Transverse colon (tissue), 4 donors: ENCODE measurements around the gene ADCY2. TPM values are rescaled to one million over a fixed set of nuclear protein-coding genes. Genes with fewer than 3 reads are reported as not detected.

Source experiments
- DNase-seq: peaks from one replicate; pipeline ENCODE4 v3.0.0-alpha.2; 2019
- H3K27ac ChIP-seq, 4 donors: fragments of 200-600 bp; sonication (generic); 2 replicates each; pipeline ENCODE4 v1.5.1; 2016 to 2018; ENCODE audit warnings: inconsistent platforms in 4 of 4
- H3K27me3 ChIP-seq: fragments of 200-600 bp; sonication (generic); 2 replicates; pipeline ENCODE4 v1.5.1; 2017; ENCODE audit warnings: inconsistent platforms
- H3K36me3 ChIP-seq, 4 donors: fragments of 200-600 bp; sonication (generic); 2 replicates each; pipeline ENCODE4 v1.5.1; 2017 to 2019; ENCODE audit warnings: inconsistent platforms in 4 of 4
- H3K4me1 ChIP-seq, 4 donors: fragments of 200-600 bp; sonication (generic); 2 replicates each; pipeline ENCODE4 v1.5.1; 2017 to 2020; ENCODE audit warnings: inconsistent platforms in 4 of 4
- H3K4me3 ChIP-seq, 4 donors: fragments of 200-600 bp; sonication (generic); 1 replicate in 1 of 4; 2 replicates in 3 of 4; pipeline versions ENCODE4 v1.5.1 to v1.6.1; 2017 to 2019; ENCODE audit warnings: inconsistent platforms in 4 of 4
- H3K9me3 ChIP-seq, 2 donors: fragments of 200-600 bp; sonication (generic); 2 replicates each; pipeline ENCODE4 v1.5.1; 2017 to 2019; ENCODE audit warnings: inconsistent platforms in 2 of 2
- EP300 ChIP-seq: sonication (generic); formaldehyde crosslinking; IDR thresholded peaks from one replicate; pipeline ENCODE4 v1.6.1; 2017; ENCODE audit warnings: antibody characterized with exemption, low read depth
- POLR2A ChIP-seq: fragments of 450-650 bp; IDR thresholded peaks from one replicate; pipeline ENCODE4 v1.6.1; 2016; ENCODE audit warnings: antibody characterized with exemption, mild to moderate bottlenecking, moderate library complexity
- POLR2AphosphoS5 ChIP-seq, 3 donors: sonication (generic); formaldehyde crosslinking; IDR thresholded peaks; one replicate each; pipeline ENCODE4 v1.6.1; 2016; ENCODE audit warnings: antibody characterized with exemption in 3 of 3
- WGBS, 2 donors: methylation state at CpG; one replicate each; pipeline ENCODE4 v1.1.5; 2018; ENCODE audit warnings: low coverage in 1 of 2; 5-methylcytosine and 5-hydroxymethylcytosine counted together
- in situ Hi-C, 4 donors: fragments of 200-750 bp; cut with MboI; loops; one replicate each; pipeline versions ENCODE4 v1.15.0 to v1.15.1; 2017; ENCODE audit warnings: low sequenced_read_pairs in 3 of 4, low pct_ligation_motif_present in 1 of 4, low pct_unique_long_range_greater_than_20kb in 1 of 4
- intact Hi-C: fragments of 100-400 bp; cut with DNase I; formaldehyde crosslinking; loops from one replicate; pipeline ENCODE4 v1.15.1; 2023; ENCODE audit warnings: low total_unique reads
- total RNA-seq, 4 donors: library from RNA; depleted of rRNA; stranded (reverse); fragments of >200 nt; gene quantifications; one replicate each; pipeline ENCODE4 v1.1.0, GENCODE V29; 2016
- TF ChIP-seq, protein P1 (sequence below), 5 experiments: fragments of 200-600 bp in 3 of 5; fragments of 450-650 bp in 2 of 5; sonication (generic) in 3 of 5; IDR thresholded peaks; 1 replicate in 2 of 5; 2 replicates in 3 of 5; pipeline ENCODE4 v1.5.1; 2016 to 2017; ENCODE audit warnings: antibody characterized with exemption in 5 of 5, inconsistent platforms in 3 of 5, mild to moderate bottlenecking in 2 of 5, moderate library complexity in 1 of 5

Gene ADCY2
- total RNA-seq, 4 donors from 2014 or later: 1.4 to 4.5 (median 3.1) TPM

DNA sequence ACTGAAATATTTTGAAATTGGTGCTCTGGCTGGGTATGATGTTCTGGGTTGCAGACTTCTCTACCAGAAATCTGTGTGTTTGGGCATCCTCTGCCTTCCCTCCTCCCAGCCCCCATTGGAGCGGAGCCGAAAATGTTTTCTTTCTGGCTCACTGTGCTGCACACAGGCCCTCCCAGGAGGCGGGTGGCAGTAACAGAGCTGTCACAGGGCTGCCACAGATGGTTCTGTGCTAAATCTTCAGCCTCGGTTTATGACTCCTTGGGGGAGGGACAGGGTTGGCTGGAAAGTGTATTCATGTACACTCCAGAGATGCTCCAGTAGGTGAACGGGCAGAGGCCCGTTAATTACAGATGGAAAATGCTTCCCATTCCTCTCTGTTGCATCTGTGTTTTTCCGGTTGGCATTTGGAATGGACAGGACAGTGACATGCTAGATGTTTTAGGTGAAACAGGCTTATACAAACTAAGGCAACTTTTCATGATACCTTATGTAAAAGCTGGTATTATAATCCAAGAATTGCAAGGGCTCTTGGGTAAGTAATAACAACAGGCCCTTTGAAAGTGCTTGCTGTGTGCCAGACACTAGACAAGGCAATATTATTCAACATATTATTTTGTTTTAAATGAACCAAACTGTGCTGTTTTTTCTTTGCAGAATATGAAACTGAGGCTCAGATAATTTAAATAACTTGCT is 180.2 kb downstream of the ADCY2 start:
- TF ChIP-seq EP300: no peak
- TF ChIP-seq POLR2AphosphoS5 (IDR thresholded peaks at IDR 0.05): peak; percentile 6 to 41 (median 41)
- TF ChIP-seq, protein P1, sequence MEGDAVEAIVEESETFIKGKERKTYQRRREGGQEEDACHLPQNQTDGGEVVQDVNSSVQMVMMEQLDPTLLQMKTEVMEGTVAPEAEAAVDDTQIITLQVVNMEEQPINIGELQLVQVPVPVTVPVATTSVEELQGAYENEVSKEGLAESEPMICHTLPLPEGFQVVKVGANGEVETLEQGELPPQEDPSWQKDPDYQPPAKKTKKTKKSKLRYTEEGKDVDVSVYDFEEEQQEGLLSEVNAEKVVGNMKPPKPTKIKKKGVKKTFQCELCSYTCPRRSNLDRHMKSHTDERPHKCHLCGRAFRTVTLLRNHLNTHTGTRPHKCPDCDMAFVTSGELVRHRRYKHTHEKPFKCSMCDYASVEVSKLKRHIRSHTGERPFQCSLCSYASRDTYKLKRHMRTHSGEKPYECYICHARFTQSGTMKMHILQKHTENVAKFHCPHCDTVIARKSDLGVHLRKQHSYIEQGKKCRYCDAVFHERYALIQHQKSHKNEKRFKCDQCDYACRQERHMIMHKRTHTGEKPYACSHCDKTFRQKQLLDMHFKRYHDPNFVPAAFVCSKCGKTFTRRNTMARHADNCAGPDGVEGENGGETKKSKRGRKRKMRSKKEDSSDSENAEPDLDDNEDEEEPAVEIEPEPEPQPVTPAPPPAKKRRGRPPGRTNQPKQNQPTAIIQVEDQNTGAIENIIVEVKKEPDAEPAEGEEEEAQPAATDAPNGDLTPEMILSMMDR (IDR thresholded peaks at IDR 0.05): no peak
- in situ Hi-C loops: no loop called here
- intact Hi-C loops: no loop called here
- peak overlapping the region in 1 of 4 donors; percentile 40 for H3K27ac ChIP-seq
- no peaks in the 10 kb centered on the region for H3K27me3 ChIP-seq
- peak; percentile 13 for DNase-seq
- H3K9me3 ChIP-seq: no peaks in the 10 kb centered on the region
- H3K4me3 ChIP-seq: no peak overlapping the region
- WGBS, 2 donors: 42 to 48% methylated on average over 2 to 7 of the region's 7 CpGs
- no peaks in the 10 kb centered on the region for H3K36me3 ChIP-seq
- no peaks in the 10 kb centered on the region for H3K4me1 ChIP-seq

DNA sequence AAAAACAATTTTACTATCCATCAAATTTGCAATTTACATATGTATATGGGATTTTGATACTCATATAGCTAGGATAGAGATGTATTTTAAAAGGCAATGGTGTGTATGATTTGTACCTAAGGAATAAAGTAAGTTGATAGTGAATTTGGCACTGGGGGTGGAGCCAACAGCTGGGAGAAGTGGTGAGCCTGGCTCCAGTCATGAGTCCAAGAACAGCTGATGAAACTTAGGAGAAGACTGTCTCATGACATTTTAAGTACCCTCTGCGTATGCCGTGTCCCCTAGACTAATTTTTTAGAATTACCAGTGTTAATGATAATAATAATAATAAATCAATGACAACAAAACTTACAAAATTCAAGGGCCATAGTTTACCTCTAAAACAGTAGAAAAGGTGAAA is 181.4 kb downstream of the ADCY2 start:
- TF ChIP-seq EP300 (no peak), POLR2AphosphoS5 (IDR thresholded peaks at IDR 0.05) (no peak), POLR2A (no peak)
- TF ChIP-seq, protein P1 (IDR thresholded peaks at IDR 0.05): no peak
- Histone ChIP-seq H3K36me3 (no peaks in the 10 kb centered on the region), H3K27me3 (no peaks in the 10 kb centered on the region), H3K4me3 (no peak overlapping the region), H3K4me1 (no peaks in the 10 kb centered on the region), H3K9me3 (no peaks in the 10 kb centered on the region), H3K27ac (peak overlapping the region in 1 of 4 donors; percentile 12)
- WGBS, 2 donors: 79% methylated on average over 2 of the region's 2 CpGs; no CpG with 5 or more reads in 1 of the 2 donors
- DNase-seq: no peak
- in situ Hi-C loops: no loop called here
- intact Hi-C loops: no loop called here

DNA sequence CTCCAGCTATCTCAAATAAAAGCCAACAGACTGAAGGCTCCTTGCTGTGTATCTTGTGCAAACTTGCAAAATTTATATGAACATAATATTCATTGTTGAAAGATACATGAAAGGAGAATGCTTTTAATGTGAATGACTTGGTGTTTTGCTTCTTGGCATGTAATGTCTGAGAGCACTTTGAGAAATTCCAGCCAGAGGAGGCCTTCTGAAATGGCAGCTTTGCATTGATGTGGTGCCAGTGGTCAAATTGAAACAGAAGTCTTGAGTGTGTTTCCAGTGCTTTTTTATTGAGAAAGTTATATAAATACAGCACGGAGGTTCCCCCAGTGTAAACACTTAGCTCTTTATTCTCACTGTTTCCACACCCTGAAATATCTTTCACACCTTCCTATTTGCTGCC is 182.1 kb downstream of the ADCY2 start:
- Histone ChIP-seq H3K36me3 (no peaks in the 10 kb centered on the region), H3K27ac (no peak overlapping the region), H3K4me1 (no peaks in the 10 kb centered on the region), H3K4me3 (no peak overlapping the region), H3K9me3 (no peaks in the 10 kb centered on the region), H3K27me3 (no peaks in the 10 kb centered on the region)
- intact Hi-C loops (no loop called here), in situ Hi-C loops (no loop called here)
- 0 to 33% methylated on average over 1 of the region's 1 CpG for WGBS, 2 donors
- no peak for DNase-seq
- no peak for TF ChIP-seq EP300
- peak in 1 of 3 donors; percentile 15 for TF ChIP-seq POLR2AphosphoS5 (IDR thresholded peaks at IDR 0.05)

DNA sequence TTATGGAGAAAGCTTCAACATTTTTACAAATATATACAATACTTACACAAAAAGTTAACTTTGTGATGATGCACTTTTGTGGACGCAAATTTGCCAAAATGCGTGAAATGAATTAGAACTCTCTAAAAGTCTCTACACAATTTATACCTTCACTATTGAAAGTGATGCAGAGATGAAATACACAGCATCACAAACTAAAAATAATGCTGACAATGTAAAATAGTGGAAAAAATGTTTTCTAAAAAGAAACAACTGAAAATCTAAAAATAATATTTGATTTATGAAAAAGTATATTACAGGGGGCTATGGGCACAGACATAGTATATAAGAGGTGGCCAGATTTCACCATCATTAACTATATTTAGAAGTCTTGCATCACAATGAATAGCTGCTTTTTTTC is 188.8 kb downstream of the ADCY2 start:
- Histone ChIP-seq H3K9me3 (no peaks in the 10 kb centered on the region), H3K27me3 (no peaks in the 10 kb centered on the region), H3K4me1 (no peaks in the 10 kb centered on the region), H3K27ac (no peak overlapping the region), H3K4me3 (no peak overlapping the region), H3K36me3 (no peaks in the 10 kb centered on the region)
- TF ChIP-seq POLR2A: no peak
- TF ChIP-seq, protein P1 (IDR thresholded peaks at IDR 0.05): no peak
- TF ChIP-seq POLR2AphosphoS5 (IDR thresholded peaks at IDR 0.05): no peak
- no peak for TF ChIP-seq EP300
- intact Hi-C loops (no loop called here), in situ Hi-C loops (no loop called here)
- 92 to 100% methylated on average over 2 of the region's 2 CpGs for WGBS, 2 donors
- DNase-seq: no peak

DNA sequence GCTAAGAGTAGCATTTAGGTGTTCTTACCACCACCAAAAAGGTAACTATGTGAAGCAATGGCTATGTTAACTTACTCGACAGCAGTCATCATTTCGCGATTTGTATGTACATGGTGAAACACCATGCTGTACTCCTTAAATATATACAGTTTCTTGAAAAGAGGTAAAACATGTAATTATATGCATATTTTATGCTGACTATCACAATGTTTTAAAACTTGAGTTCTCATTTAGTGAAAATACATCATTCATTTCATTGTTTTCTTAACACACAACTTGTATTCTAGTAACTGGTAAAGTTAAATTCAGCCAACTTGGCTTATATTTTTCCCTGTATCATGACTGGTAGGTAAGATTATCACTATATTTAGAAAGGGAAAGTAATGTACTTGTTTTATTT is 189.9 kb downstream of the ADCY2 start:
- intact Hi-C loops: no loop called here
- no peaks in the 10 kb centered on the region for H3K4me1 ChIP-seq
- DNase-seq: no peak
- no peaks in the 10 kb centered on the region for H3K27me3 ChIP-seq
- 95 to 100% methylated on average over 2 to 3 of the region's 3 CpGs for WGBS, 2 donors
- H3K4me3 ChIP-seq: no peak overlapping the region
- no peaks in the 10 kb centered on the region for H3K36me3 ChIP-seq
- TF ChIP-seq POLR2AphosphoS5 (IDR thresholded peaks at IDR 0.05) (no peak), EP300 (no peak), POLR2A (no peak)
- TF ChIP-seq, protein P1 (IDR thresholded peaks at IDR 0.05): no peak
- H3K27ac ChIP-seq: no peak overlapping the region
- no peaks in the 10 kb centered on the region for H3K9me3 ChIP-seq
- in situ Hi-C loops: no loop called here
